ENCODE results near the gene PRKAR2B.

DNA sequence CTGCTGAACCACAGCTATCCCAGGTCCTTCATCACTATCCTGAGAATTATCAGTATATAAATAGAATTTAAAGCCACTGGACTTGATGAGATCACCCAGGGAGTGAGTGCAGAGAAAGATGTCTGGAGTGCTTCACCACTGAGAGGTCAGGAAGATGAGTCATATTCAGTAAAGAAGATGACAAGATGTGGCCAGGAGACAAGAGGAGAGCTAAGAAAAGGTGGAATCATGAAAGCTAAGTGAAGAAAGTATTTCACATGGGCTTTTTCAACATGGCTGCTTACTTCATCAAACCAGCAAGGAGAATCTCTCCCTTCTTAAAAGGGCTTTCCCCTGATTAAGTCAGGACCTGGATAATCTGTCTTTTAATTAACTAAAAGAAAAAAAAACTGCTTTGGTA lies 9.1 kb upstream of the PRKAR2B start:
- TF ChIP-seq, protein P1, sequence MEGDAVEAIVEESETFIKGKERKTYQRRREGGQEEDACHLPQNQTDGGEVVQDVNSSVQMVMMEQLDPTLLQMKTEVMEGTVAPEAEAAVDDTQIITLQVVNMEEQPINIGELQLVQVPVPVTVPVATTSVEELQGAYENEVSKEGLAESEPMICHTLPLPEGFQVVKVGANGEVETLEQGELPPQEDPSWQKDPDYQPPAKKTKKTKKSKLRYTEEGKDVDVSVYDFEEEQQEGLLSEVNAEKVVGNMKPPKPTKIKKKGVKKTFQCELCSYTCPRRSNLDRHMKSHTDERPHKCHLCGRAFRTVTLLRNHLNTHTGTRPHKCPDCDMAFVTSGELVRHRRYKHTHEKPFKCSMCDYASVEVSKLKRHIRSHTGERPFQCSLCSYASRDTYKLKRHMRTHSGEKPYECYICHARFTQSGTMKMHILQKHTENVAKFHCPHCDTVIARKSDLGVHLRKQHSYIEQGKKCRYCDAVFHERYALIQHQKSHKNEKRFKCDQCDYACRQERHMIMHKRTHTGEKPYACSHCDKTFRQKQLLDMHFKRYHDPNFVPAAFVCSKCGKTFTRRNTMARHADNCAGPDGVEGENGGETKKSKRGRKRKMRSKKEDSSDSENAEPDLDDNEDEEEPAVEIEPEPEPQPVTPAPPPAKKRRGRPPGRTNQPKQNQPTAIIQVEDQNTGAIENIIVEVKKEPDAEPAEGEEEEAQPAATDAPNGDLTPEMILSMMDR (IDR thresholded peaks at IDR 0.05; ENCODE audit: poor library complexity) = no peak
- no peak for TF ChIP-seq EZH2 (IDR thresholded peaks at IDR 0.05; ENCODE audit: borderline replicate concordance)

All from hepatocyte (in vitro differentiated cells).